Breast epithelium (tissue), 4 donors: Measurements from ENCODE around the gene CDK14. TPM values are rescaled to one million over a fixed set of nuclear protein-coding genes. Genes with fewer than 3 reads are reported as not detected.

Experiments used
- DNase-seq, 2 donors: peaks; one replicate each; pipeline ENCODE4 v3.0.0-alpha.2; 2019; ENCODE audit warnings: low spot score in 2 of 2
- H3K27ac ChIP-seq, 2 donors: fragments of 200-600 bp; sonication (generic) in 1 of 2; one replicate each; pipeline ENCODE4 v1.5.1; 2016 to 2019; ENCODE audit warnings: mild to moderate bottlenecking in 1 of 2
- H3K27me3 ChIP-seq, 2 donors: fragments of 200-600 bp; sonication (generic) in 1 of 2; one replicate each; pipeline versions ENCODE4 v1.5.1 to v1.6.0; 2017 to 2019; ENCODE audit warnings: control low read depth in 1 of 2, mild to moderate bottlenecking in 1 of 2
- H3K36me3 ChIP-seq: fragments of 200-600 bp; one replicate; pipeline ENCODE4 v1.5.1; 2019
- H3K4me1 ChIP-seq, 2 donors: fragments of 200-600 bp; sonication (generic); one replicate each; pipeline ENCODE4 v1.5.1; 2016 to 2019; ENCODE audit warnings: control low read depth in 1 of 2
- H3K4me3 ChIP-seq, 3 donors: fragments of 200-600 bp; sonication (generic); 1 replicate in 2 of 3; 2 replicates in 1 of 3; pipeline ENCODE4 v1.5.1; 2016 to 2019; ENCODE audit warnings: mild to moderate bottlenecking in 3 of 3, moderate library complexity in 2 of 3
- H3K9me3 ChIP-seq, 2 donors: fragments of 200-600 bp; sonication (generic) in 1 of 2; one replicate each; pipeline ENCODE4 v1.5.1; 2016 to 2019; ENCODE audit warnings: control low read depth in 1 of 2
- CTCF ChIP-seq, 3 donors: fragments of 450-650 bp; IDR thresholded peaks; one replicate each; pipeline ENCODE4 v1.5.1; 2016 to 2017; ENCODE audit warnings: antibody characterized with exemption in 3 of 3, mild to moderate bottlenecking in 3 of 3, moderate library complexity in 3 of 3
- POLR2A ChIP-seq: fragments of 450-650 bp; IDR thresholded peaks from one replicate; pipeline ENCODE4 v1.6.1; 2016; ENCODE audit warnings: antibody characterized with exemption, mild to moderate bottlenecking, moderate library complexity
- POLR2AphosphoS5 ChIP-seq, 3 donors: sonication (generic); formaldehyde crosslinking; IDR thresholded peaks; one replicate each; pipeline ENCODE4 v1.6.1; 2017; ENCODE audit warnings: antibody characterized with exemption in 3 of 3
- intact Hi-C: fragments of 100-400 bp; cut with DNase I; formaldehyde crosslinking; loops from one replicate; pipeline ENCODE4 v1.15.1; 2023; ENCODE audit warnings: low total_unique reads
- total RNA-seq, 3 donors: library from RNA; depleted of rRNA; stranded (reverse); fragments of >200 nt; gene quantifications; one replicate each; pipeline ENCODE4 v1.1.0, GENCODE V29; 2016

The CDK14 gene
- total RNA-seq, 3 donors from 2014 or later, result 16.3 to 64.7 (median 29.8) TPM

GRCh38 chr7:90830308-90830707 lies 234.2 kb downstream of the CDK14 start:
- Histone ChIP-seq H3K9me3 (no peaks in the 10 kb centered on the region), H3K27ac (no peak overlapping the region), H3K4me1 (no peaks in the 10 kb centered on the region), H3K4me3 (no peak overlapping the region), H3K36me3 (no peaks in the 10 kb centered on the region), H3K27me3 (no peaks in the 10 kb centered on the region)
- intact Hi-C loops, result no loop called here
- TF ChIP-seq POLR2A, result no peak
- TF ChIP-seq POLR2AphosphoS5 (IDR thresholded peaks at IDR 0.05), result no peak
- no peak for TF ChIP-seq CTCF (IDR thresholded peaks at IDR 0.05)
- DNase-seq, result no peak

- Histone ChIP-seq H3K9me3 (no peaks in the 10 kb centered on the region), H3K27me3 (no peaks in the 10 kb centered on the region), H3K4me1 (no peaks in the 10 kb centered on the region), H3K36me3 (no peaks in the 10 kb centered on the region), H3K27ac (no peak overlapping the region), H3K4me3 (no peak overlapping the region)
- TF ChIP-seq POLR2A (no peak), POLR2AphosphoS5 (IDR thresholded peaks at IDR 0.05) (no peak), CTCF (IDR thresholded peaks at IDR 0.05) (no peak)
- DNase-seq, result no peak
- intact Hi-C loops, result no loop called here
Measured at GRCh38 chr7:90832726-90833125, 236.6 kb downstream of the CDK14 start.

- Histone ChIP-seq H3K9me3 (peaks cover 0 to 2% of the 10 kb centered on the region in 2 donors), H3K4me1 (no peaks in the 10 kb centered on the region), H3K27me3 (no peaks in the 10 kb centered on the region), H3K36me3 (no peaks in the 10 kb centered on the region), H3K4me3 (no peak overlapping the region), H3K27ac (no peak overlapping the region)
- intact Hi-C loops, result no loop called here
- TF ChIP-seq CTCF (IDR thresholded peaks at IDR 0.05) (no peak), POLR2AphosphoS5 (IDR thresholded peaks at IDR 0.05) (no peak), POLR2A (no peak)
- DNase-seq, result no peak
Measured at GRCh38 chr7:90833443-90833842, 237.3 kb downstream of the CDK14 start.

GRCh38 chr7:90834771-90835170 lies 238.7 kb downstream of the CDK14 start:
- TF ChIP-seq POLR2A (no peak), CTCF (IDR thresholded peaks at IDR 0.05) (no peak), POLR2AphosphoS5 (IDR thresholded peaks at IDR 0.05) (no peak)
- H3K9me3 ChIP-seq, result peaks cover 0 to 8% of the 10 kb centered on the region in 2 donors
- H3K27me3 ChIP-seq, result no peaks in the 10 kb centered on the region
- no peaks in the 10 kb centered on the region for H3K36me3 ChIP-seq
- H3K4me1 ChIP-seq, result no peaks in the 10 kb centered on the region
- intact Hi-C loops, result no loop called here
- no peak overlapping the region for H3K27ac ChIP-seq
- no peak for DNase-seq
- H3K4me3 ChIP-seq, result no peak overlapping the region

- TF ChIP-seq CTCF (IDR thresholded peaks at IDR 0.05) (no peak), POLR2A (no peak), POLR2AphosphoS5 (IDR thresholded peaks at IDR 0.05) (no peak)
- Histone ChIP-seq H3K27me3 (no peaks in the 10 kb centered on the region), H3K4me1 (no peaks in the 10 kb centered on the region), H3K4me3 (no peak overlapping the region), H3K36me3 (no peaks in the 10 kb centered on the region), H3K27ac (no peak overlapping the region), H3K9me3 (peaks cover 0 to 8% of the 10 kb centered on the region in 2 donors)
- intact Hi-C loops, result no loop called here
- DNase-seq, result no peak
Measured at GRCh38 chr7:90835861-90836260, 239.7 kb downstream of the CDK14 start.
